Measurements from ENCODE around the gene CHRNA4.
"Not testable (repeated sequence)": the region's sequence is repeated elsewhere in the genome, so short reads cannot be mapped to it uniquely, and the experiment has no call there.

The CHRNA4 gene

DNA sequence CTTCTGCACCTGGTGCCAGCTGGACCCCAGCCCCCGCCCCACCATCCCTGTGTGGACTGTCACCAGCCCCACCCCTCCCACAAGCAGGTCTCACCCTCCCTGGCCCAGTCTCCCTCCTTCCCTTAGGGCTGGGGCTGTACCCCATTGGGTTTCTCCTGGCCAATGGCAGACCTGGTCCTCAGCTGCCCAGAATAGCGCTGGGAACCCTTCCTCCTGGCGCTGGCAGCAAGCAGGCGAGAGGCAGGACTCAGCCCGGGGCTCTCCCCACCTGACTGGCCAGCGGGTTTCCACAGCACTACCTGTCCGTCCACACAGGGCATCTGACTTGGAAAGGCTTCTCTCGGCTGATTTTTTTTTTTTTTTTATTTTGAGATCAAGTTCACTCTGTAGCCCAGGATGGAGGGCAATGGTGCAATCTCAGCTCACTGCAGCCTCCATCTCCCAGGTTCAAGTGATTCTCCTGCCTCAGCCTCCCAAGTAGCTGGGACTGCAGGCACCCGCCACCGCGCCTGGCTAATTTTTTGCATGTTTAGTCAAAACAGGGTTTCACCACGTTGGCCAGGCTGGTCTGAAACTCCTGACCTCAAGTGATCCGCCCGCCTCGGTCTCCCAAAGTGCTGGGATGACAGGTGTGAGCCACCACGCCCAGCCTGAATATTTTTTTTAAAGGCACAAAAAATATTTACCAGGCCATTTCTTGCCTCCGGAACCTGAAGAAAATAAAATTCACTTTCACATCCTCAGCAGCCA, 21.6 kb upstream of the CHRNA4 start:
- DNase-seq (ENCODE audit: low read depth): no peak
- TF ChIP-seq, protein P1, sequence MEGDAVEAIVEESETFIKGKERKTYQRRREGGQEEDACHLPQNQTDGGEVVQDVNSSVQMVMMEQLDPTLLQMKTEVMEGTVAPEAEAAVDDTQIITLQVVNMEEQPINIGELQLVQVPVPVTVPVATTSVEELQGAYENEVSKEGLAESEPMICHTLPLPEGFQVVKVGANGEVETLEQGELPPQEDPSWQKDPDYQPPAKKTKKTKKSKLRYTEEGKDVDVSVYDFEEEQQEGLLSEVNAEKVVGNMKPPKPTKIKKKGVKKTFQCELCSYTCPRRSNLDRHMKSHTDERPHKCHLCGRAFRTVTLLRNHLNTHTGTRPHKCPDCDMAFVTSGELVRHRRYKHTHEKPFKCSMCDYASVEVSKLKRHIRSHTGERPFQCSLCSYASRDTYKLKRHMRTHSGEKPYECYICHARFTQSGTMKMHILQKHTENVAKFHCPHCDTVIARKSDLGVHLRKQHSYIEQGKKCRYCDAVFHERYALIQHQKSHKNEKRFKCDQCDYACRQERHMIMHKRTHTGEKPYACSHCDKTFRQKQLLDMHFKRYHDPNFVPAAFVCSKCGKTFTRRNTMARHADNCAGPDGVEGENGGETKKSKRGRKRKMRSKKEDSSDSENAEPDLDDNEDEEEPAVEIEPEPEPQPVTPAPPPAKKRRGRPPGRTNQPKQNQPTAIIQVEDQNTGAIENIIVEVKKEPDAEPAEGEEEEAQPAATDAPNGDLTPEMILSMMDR (IDR thresholded peaks at IDR 0.05; ENCODE audit: low read depth, low read length): no peak
- TF ChIP-seq MYC (IDR thresholded peaks at IDR 0.05; ENCODE audit: low read depth, low read length) (no peak), POLR2A (IDR thresholded peaks at IDR 0.05; ENCODE audit: extremely low read depth, insufficient read length) (no peak)
- TF ChIP-seq, protein P2, sequence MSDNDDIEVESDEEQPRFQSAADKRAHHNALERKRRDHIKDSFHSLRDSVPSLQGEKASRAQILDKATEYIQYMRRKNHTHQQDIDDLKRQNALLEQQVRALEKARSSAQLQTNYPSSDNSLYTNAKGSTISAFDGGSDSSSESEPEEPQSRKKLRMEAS (IDR thresholded peaks at IDR 0.05; ENCODE audit: low read depth, low read length): no peak
- no peak overlapping the region for H3K4me3 ChIP-seq (ENCODE audit: low read depth, low read length)

DNA sequence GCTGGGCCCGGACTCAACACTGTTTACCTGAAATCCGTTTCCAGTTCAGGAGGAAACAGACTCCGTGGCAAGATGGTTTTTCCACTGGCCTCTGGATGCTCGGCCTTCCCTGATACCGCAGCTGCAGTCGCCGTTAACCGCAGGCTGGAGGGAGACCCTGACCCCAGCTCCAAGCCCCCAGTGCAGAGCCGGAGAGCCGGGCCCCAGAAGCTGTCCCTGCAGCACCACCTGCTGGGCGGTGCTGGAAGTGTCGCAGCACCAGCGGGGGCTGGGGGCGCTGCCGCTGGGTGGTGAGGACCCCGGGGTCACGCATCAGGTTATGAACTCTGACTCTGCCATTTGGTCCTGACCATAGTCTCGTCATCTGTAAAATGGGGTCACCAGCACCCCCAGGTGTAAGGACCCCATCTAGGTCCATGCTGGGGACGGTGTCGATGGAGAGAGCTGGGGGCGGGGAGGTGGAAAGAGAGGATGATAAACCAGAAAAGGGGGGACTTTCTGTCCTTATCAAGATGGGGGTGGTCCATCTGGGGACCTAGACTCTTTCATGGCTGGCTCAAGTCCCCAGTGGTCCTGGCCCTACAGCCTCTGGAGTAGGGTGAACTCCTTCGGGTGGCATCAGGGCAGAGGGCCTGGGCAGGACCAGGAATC, 20.8 kb upstream of the CHRNA4 start:
- TF ChIP-seq, protein P1 (IDR thresholded peaks at IDR 0.05; ENCODE audit: low read depth, low read length): peak; percentile 93
- no peak for TF ChIP-seq POLR2A (IDR thresholded peaks at IDR 0.05; ENCODE audit: extremely low read depth, insufficient read length)
- no peak overlapping the region for H3K4me3 ChIP-seq (ENCODE audit: low read depth, low read length)
- DNase-seq (ENCODE audit: low read depth): peak; percentile 25

DNA sequence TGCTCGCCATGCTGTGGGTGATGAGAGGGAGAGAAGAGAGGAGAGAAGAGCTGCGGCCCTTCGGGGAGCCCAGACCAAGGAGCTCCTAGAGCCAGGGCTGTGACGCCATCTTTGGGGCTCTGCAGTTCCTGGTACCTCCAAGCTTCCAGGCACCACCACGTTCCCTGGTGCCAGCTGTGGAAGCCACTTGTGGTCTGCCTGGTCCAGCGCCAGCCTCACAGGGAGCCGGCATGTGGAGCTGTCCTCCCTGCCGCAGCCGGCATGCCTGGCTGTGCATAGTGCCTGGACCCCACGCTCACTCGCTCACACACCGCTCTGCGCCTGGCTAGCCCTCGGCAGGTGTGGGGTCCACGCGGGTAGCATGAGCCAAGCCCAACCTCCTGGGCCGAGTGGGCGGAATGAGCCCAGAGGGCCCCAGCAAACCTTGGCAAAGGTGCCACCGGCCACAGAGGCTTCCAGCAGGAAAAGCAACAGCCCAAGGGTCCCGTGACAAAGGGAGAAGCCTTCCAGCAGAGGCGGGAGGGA, 19.3 kb upstream of the CHRNA4 start:
- TF ChIP-seq, protein P1 (IDR thresholded peaks at IDR 0.05; ENCODE audit: low read depth, low read length): no peak
- TF ChIP-seq POLR2A (IDR thresholded peaks at IDR 0.05; ENCODE audit: extremely low read depth, insufficient read length): no peak
- TF ChIP-seq MYC (IDR thresholded peaks at IDR 0.05; ENCODE audit: low read depth, low read length): no peak
- TF ChIP-seq, protein P2 (IDR thresholded peaks at IDR 0.05; ENCODE audit: low read depth, low read length): no peak
- no peak overlapping the region for H3K4me3 ChIP-seq (ENCODE audit: low read depth, low read length)
- DNase-seq (ENCODE audit: low read depth): no peak

DNA sequence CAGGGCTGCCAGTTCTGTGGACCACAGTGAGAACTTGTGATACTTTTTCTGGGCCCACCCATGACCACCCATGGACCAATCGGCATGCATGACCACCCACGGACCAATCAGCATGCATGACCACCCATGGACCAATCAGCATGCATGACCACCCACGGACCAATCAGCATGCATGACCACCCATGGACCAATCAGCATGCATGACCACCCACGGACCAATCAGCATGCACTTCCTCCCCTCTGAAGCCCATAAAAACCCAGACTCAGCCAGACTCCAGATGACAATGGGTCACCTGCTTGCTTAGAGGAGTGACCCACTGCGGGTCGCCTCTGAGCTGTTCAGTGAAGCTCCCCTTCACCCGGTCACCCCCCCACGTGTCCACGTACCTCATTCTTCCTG, 18.7 kb upstream of the CHRNA4 start:
- H3K4me3 ChIP-seq (ENCODE audit: low read depth, low read length); DNase-seq (ENCODE audit: low read depth): not testable (repeated sequence)

GRCh38 chr20:63379296-63379695, 18.1 kb upstream of the CHRNA4 start:
- TF ChIP-seq, protein P2 (IDR thresholded peaks at IDR 0.05; ENCODE audit: low read depth, low read length): no peak
- TF ChIP-seq, protein P1 (IDR thresholded peaks at IDR 0.05; ENCODE audit: low read depth, low read length): no peak
- no peak for TF ChIP-seq MYC (IDR thresholded peaks at IDR 0.05; ENCODE audit: low read depth, low read length)
- no peak for TF ChIP-seq POLR2A (IDR thresholded peaks at IDR 0.05; ENCODE audit: extremely low read depth, insufficient read length)

GRCh38 chr20:63378626-63379025, 17.5 kb upstream of the CHRNA4 start:
- TF ChIP-seq MYC (IDR thresholded peaks at IDR 0.05; ENCODE audit: low read depth, low read length) (no peak), POLR2A (IDR thresholded peaks at IDR 0.05; ENCODE audit: extremely low read depth, insufficient read length) (no peak)
- TF ChIP-seq, protein P2 (IDR thresholded peaks at IDR 0.05; ENCODE audit: low read depth, low read length): no peak
- TF ChIP-seq, protein P1 (IDR thresholded peaks at IDR 0.05; ENCODE audit: low read depth, low read length): no peak
- no peak overlapping the region for H3K4me3 ChIP-seq (ENCODE audit: low read depth, low read length)
- DNase-seq (ENCODE audit: low read depth): peak; percentile 37

More at GRCh38 chr20:63379296-63379695, 18.1 kb upstream of the CHRNA4 start:
- no peak overlapping the region for H3K4me3 ChIP-seq (ENCODE audit: low read depth, low read length)
- no peak for DNase-seq (ENCODE audit: low read depth)
